Ectodermal cell (in vitro differentiated cells): ENCODE measurements around the gene TGFB3.
"Not testable (repeated sequence)": the region's sequence is repeated elsewhere in the genome, so short reads cannot be mapped to it uniquely, and the experiment has no call there.

Experiments used
- H3K27ac ChIP-seq: 2 replicates; pipeline ENCODE4 v1.7.0; 2013; ENCODE audit warnings: mild to moderate bottlenecking, low read depth, low read length; ENCODE audit not compliant: insufficient read depth, poor library complexity, severe bottlenecking
- H3K27me3 ChIP-seq: 2 replicates; pipeline ENCODE4 v1.7.0; 2013; ENCODE audit warnings: mild to moderate bottlenecking, low read length; ENCODE audit not compliant: insufficient read depth, control insufficient read depth, poor library complexity, severe bottlenecking
- H3K36me3 ChIP-seq: one replicate; pipeline ENCODE4 v1.7.0; 2013; ENCODE audit warnings: low read length; ENCODE audit not compliant: control insufficient read depth, insufficient read depth
- H3K4me1 ChIP-seq: one replicate; pipeline ENCODE4 v1.7.0; 2013; ENCODE audit warnings: low read length; ENCODE audit not compliant: control insufficient read depth, insufficient read depth
- H3K4me3 ChIP-seq: 2 replicates; pipeline ENCODE4 v1.7.0; 2013; ENCODE audit warnings: low read depth, low read length, control low read depth; ENCODE audit not compliant: insufficient read depth
- H3K9me3 ChIP-seq: 2 replicates; pipeline ENCODE4 v1.7.0; 2013; ENCODE audit warnings: mild to moderate bottlenecking, low read length, moderate library complexity; ENCODE audit not compliant: control insufficient read depth
- WGBS, 2 experiments: methylation state at CpG; one replicate each; pipeline ENCODE4 v1.1.7; 2013; ENCODE audit warnings: missing lambda C conversion rate in 2 of 2; 5-methylcytosine and 5-hydroxymethylcytosine counted together

TGFB3 gene

GRCh38 chr14:75933712-75934296, 48.0 kb downstream of the TGFB3 start:
- 98 to 100% methylated on average over 2 of the region's 2 CpGs for WGBS, 2 experiments
- Histone ChIP-seq H3K9me3 (no peaks in the 10 kb centered on the region), H3K36me3 (no peaks in the 10 kb centered on the region), H3K27ac (no peak overlapping the region), H3K4me1 (no peaks in the 10 kb centered on the region), H3K4me3 (no peak overlapping the region), H3K27me3 (no peaks in the 10 kb centered on the region)

GRCh38 chr14:75928690-75929181, 53.1 kb downstream of the TGFB3 start:
- no peak overlapping the region for H3K27ac ChIP-seq
- H3K36me3 ChIP-seq = no peaks in the 10 kb centered on the region
- no peak overlapping the region for H3K4me3 ChIP-seq
- WGBS, 2 experiments = 79 to 92% methylated on average over 4 to 5 of the region's 5 CpGs
- H3K27me3 ChIP-seq = no peaks in the 10 kb centered on the region
- no peaks in the 10 kb centered on the region for H3K9me3 ChIP-seq
- H3K4me1 ChIP-seq = no peaks in the 10 kb centered on the region

GRCh38 chr14:75927564-75928087, 54.2 kb downstream of the TGFB3 start:
- H3K27me3 ChIP-seq = no peaks in the 10 kb centered on the region
- H3K4me3 ChIP-seq = no peak overlapping the region
- no peaks in the 10 kb centered on the region for H3K4me1 ChIP-seq
- no peaks in the 10 kb centered on the region for H3K9me3 ChIP-seq
- no peak overlapping the region for H3K27ac ChIP-seq
- H3K36me3 ChIP-seq = no peaks in the 10 kb centered on the region
- WGBS, 2 experiments = 90% methylated on average over 6 of the region's 6 CpGs

- Histone ChIP-seq H3K27me3 (no peaks in the 10 kb centered on the region), H3K9me3 (no peaks in the 10 kb centered on the region), H3K27ac (no peak overlapping the region), H3K4me3 (no peak overlapping the region), H3K4me1 (no peaks in the 10 kb centered on the region), H3K36me3 (no peaks in the 10 kb centered on the region)
- 95 to 97% methylated on average over 4 of the region's 4 CpGs for WGBS, 2 experiments
Observed at GRCh38 chr14:75926431-75927115, 55.2 kb downstream of the TGFB3 start.

- WGBS, 2 experiments = 95 to 96% methylated on average over 49 to 53 of the region's 54 CpGs
- not testable (repeated sequence) for H3K9me3 ChIP-seq, H3K27ac ChIP-seq, H3K4me3 ChIP-seq, H3K36me3 ChIP-seq, H3K27me3 ChIP-seq, H3K4me1 ChIP-seq
Observed at GRCh38 chr14:75925141-75925840, 56.5 kb downstream of the TGFB3 start.

GRCh38 chr14:75920421-75920820, 61.4 kb downstream of the TGFB3 start:
- WGBS, 2 experiments = 93 to 95% methylated on average over 4 of the region's 4 CpGs

GRCh38 chr14:75917946-75918335, 63.9 kb downstream of the TGFB3 start:
- H3K9me3 ChIP-seq = no peaks in the 10 kb centered on the region
- 81 to 83% methylated on average over 1 of the region's 1 CpG for WGBS, 2 experiments
- no peaks in the 10 kb centered on the region for H3K27me3 ChIP-seq
- H3K36me3 ChIP-seq = no peaks in the 10 kb centered on the region
- H3K4me1 ChIP-seq = peaks cover 5% of the 10 kb centered on the region
- H3K4me3 ChIP-seq = no peak overlapping the region
- H3K27ac ChIP-seq = no peak overlapping the region

More at GRCh38 chr14:75920421-75920820, 61.4 kb downstream of the TGFB3 start:
- not testable (repeated sequence) for H3K27me3 ChIP-seq, H3K9me3 ChIP-seq, H3K27ac ChIP-seq, H3K36me3 ChIP-seq, H3K4me1 ChIP-seq, H3K4me3 ChIP-seq

GRCh38 chr14:75917322-75917945, 64.4 kb downstream of the TGFB3 start:
- WGBS, 2 experiments = 63 to 70% methylated on average over 10 of the region's 10 CpGs

GRCh38 chr14:75915045-75915444, 66.8 kb downstream of the TGFB3 start:
- 91 to 94% methylated on average over 2 of the region's 2 CpGs for WGBS, 2 experiments
- peaks cover 18% of the 10 kb centered on the region for H3K4me1 ChIP-seq
- no peaks in the 10 kb centered on the region for H3K27me3 ChIP-seq
- no peak overlapping the region for H3K27ac ChIP-seq
- H3K9me3 ChIP-seq = no peaks in the 10 kb centered on the region
- H3K4me3 ChIP-seq = no peak overlapping the region
- no peaks in the 10 kb centered on the region for H3K36me3 ChIP-seq

More at GRCh38 chr14:75917322-75917945, 64.4 kb downstream of the TGFB3 start:
- no peaks in the 10 kb centered on the region for H3K36me3 ChIP-seq
- no peak overlapping the region for H3K27ac ChIP-seq
- H3K27me3 ChIP-seq = no peaks in the 10 kb centered on the region
- H3K4me1 ChIP-seq = peaks cover 5% of the 10 kb centered on the region
- no peak overlapping the region for H3K4me3 ChIP-seq
- H3K9me3 ChIP-seq = no peaks in the 10 kb centered on the region

GRCh38 chr14:75913183-75913582, 68.6 kb downstream of the TGFB3 start:
- Histone ChIP-seq H3K9me3 (no peaks in the 10 kb centered on the region), H3K4me1 (peaks cover 18% of the 10 kb centered on the region), H3K36me3 (no peaks in the 10 kb centered on the region), H3K27ac (no peak overlapping the region), H3K27me3 (no peaks in the 10 kb centered on the region), H3K4me3 (no peak overlapping the region)
- WGBS, 2 experiments = 95 to 99% methylated on average over 2 of the region's 2 CpGs
